ENCODE measurements around the gene TTC9B. TPM values are rescaled to one million over a fixed set of nuclear protein-coding genes. Genes with fewer than 3 reads are reported as not detected.

Gene TTC9B
- total and polyA plus RNA-seq, 8 donors: 0.11 to 0.20 (median 0.15) TPM; not detected in 2

- Histone ChIP-seq H3K4me3 (no peak overlapping the region), H3K9me3 (no peaks in the 10 kb centered on the region), H3K4me1 (peaks cover 0 to 3% of the 10 kb centered on the region in 2 donors), H3K27ac (no peak overlapping the region), H3K27me3 (no peaks in the 10 kb centered on the region), H3K36me3 (peaks cover 0 to 60% of the 10 kb centered on the region in 2 donors)
- intact Hi-C loops (cut with DNase I): no loop called here
- ATAC-seq (no peak), DNase-seq (peak in 1 of 4 donors; percentile 39)
- TF ChIP-seq CTCF (IDR thresholded peaks at IDR 0.05): no peak
These were observed 36.7 kb upstream of the TTC9B start for GRCh38 chr19:40254714-40255418.

GRCh38 chr19:40253611-40254092, 35.5 kb upstream of the TTC9B start:
- H3K9me3 ChIP-seq: no peaks in the 10 kb centered on the region
- no peak overlapping the region for H3K27ac ChIP-seq
- DNase-seq: no peak
- no peak overlapping the region for H3K4me3 ChIP-seq
- no peaks in the 10 kb centered on the region for H3K4me1 ChIP-seq
- H3K36me3 ChIP-seq: peaks cover 0 to 68% of the 10 kb centered on the region in 2 donors
- intact Hi-C loops (cut with DNase I): no loop called here
- H3K27me3 ChIP-seq: no peaks in the 10 kb centered on the region
- no peak for ATAC-seq
- no peak for TF ChIP-seq CTCF (IDR thresholded peaks at IDR 0.05)

- Histone ChIP-seq H3K4me1 (no peaks in the 10 kb centered on the region), H3K9me3 (no peaks in the 10 kb centered on the region), H3K27me3 (no peaks in the 10 kb centered on the region), H3K27ac (no peak overlapping the region), H3K36me3 (peaks cover 0 to 75% of the 10 kb centered on the region in 2 donors), H3K4me3 (no peak overlapping the region)
- no peak for TF ChIP-seq CTCF (IDR thresholded peaks at IDR 0.05)
- DNase-seq (no peak), ATAC-seq (no peak)
- intact Hi-C loops (cut with DNase I): no loop called here
These were observed 34.2 kb upstream of the TTC9B start for GRCh38 chr19:40252395-40252794.

DNA sequence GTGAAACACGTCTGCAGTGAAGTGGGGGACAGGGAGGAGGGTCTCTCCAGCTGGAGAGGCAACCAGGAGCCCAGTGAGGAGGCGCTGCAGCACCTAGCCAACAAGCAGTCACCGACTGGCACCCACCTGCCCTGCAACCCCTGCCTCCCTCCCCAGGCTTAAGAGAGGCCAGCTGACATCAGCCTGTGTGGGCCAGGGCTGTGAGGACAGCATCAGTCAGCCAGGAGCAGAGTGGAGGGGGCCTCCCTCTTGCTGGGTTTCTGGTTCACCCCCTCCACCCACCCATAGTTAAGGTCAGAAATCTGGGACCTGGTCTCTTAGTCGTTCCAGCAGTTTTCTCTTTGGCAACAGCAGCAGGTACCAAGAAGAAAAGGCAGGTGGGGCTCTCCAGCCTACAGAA, 33.8 kb upstream of the TTC9B start:
- intact Hi-C loops (cut with DNase I): no loop called here
- Histone ChIP-seq H3K36me3 (peaks cover 0 to 71% of the 10 kb centered on the region in 2 donors), H3K4me1 (no peaks in the 10 kb centered on the region), H3K27ac (no peak overlapping the region), H3K9me3 (no peaks in the 10 kb centered on the region), H3K4me3 (no peak overlapping the region), H3K27me3 (no peaks in the 10 kb centered on the region)
- TF ChIP-seq CTCF (IDR thresholded peaks at IDR 0.05): no peak
- peak in 1 of 4 donors; percentile 28 for DNase-seq
- no peak for ATAC-seq

- Histone ChIP-seq H3K9me3 (no peaks in the 10 kb centered on the region), H3K27me3 (no peaks in the 10 kb centered on the region), H3K4me3 (no peak overlapping the region), H3K4me1 (no peaks in the 10 kb centered on the region), H3K27ac (no peak overlapping the region), H3K36me3 (peaks cover 0 to 64% of the 10 kb centered on the region in 2 donors)
- intact Hi-C loops (cut with DNase I): no loop called here
- TF ChIP-seq CTCF (IDR thresholded peaks at IDR 0.05): no peak
- ATAC-seq (no peak), DNase-seq (no peak)
These were observed 33.1 kb upstream of the TTC9B start for GRCh38 chr19:40251244-40251643.

Data from left lung (tissue), 10 donors.